Spinal cord (tissue), 10 donors: ENCODE results near the gene WASHC3. TPM values are rescaled to one million over a fixed set of nuclear protein-coding genes. Genes with fewer than 3 reads are reported as not detected.
A peak's percentile ranks its signal among the peaks of the same experiment; 100 is the strongest.
"Not testable (repeated sequence)": the region's sequence is repeated elsewhere in the genome, so short reads cannot be mapped to it uniquely, and the experiment has no call there.

Experiments
- DNase-seq, 6 donors: peaks; one replicate each; pipeline versions ENCODE4 v3.0.0 to v3.0.0-alpha.2; 2013 to 2015; ENCODE audit warnings: low spot score in 6 of 6, low read depth in 4 of 6
- H3K27ac ChIP-seq: one replicate; pipeline ENCODE4 v1.5.1; 2013; ENCODE audit warnings: low read depth, low read length, control low read depth
- H3K27me3 ChIP-seq: one replicate; pipeline ENCODE4 v1.6.1; 2013; ENCODE audit warnings: low read length; ENCODE audit not compliant: control insufficient read depth, insufficient read depth
- H3K36me3 ChIP-seq: one replicate; pipeline ENCODE4 v1.6.1; 2013; ENCODE audit warnings: low read length; ENCODE audit not compliant: control insufficient read depth, insufficient read depth
- H3K4me1 ChIP-seq: one replicate; pipeline ENCODE4 v1.6.1; 2013; ENCODE audit warnings: low read length; ENCODE audit not compliant: control insufficient read depth, insufficient read depth
- H3K4me3 ChIP-seq: one replicate; pipeline ENCODE4 v1.5.1; 2013; ENCODE audit warnings: low read depth, low read length, control low read depth
- H3K9me3 ChIP-seq: one replicate; pipeline ENCODE4 v1.6.1; 2013; ENCODE audit warnings: low read length; ENCODE audit not compliant: control insufficient read depth, insufficient read depth
- WGBS: methylation state at CpG from one replicate; pipeline ENCODE4 v1.1.5; 2013; ENCODE audit warnings: missing lambda C conversion rate; ENCODE audit not compliant: insufficient coverage; 5-methylcytosine and 5-hydroxymethylcytosine counted together
- polyA plus RNA-seq, 2 donors: library from polyadenylated mRNA; unstranded; fragments of 120-200 nt; gene quantifications; one replicate each; pipeline ENCODE4 v1.2.1, GENCODE V29; 2013; ENCODE audit not compliant: insufficient read length in 2 of 2
- total RNA-seq, 2 donors: library from RNA; depleted of rRNA in 1 of 2; stranded (reverse); fragments of 120-200 nt in 1 of 2; fragments of >200 nt in 1 of 2; gene quantifications; one replicate each; pipeline versions ENCODE4 v1.2.3 to v1.2.4, GENCODE V29; 2013 to 2014
- donor health status: healthy.

The WASHC3 gene
- total and polyA plus RNA-seq, 4 donors: 42.0 to 64.7 (median 57.1) TPM

DNA sequence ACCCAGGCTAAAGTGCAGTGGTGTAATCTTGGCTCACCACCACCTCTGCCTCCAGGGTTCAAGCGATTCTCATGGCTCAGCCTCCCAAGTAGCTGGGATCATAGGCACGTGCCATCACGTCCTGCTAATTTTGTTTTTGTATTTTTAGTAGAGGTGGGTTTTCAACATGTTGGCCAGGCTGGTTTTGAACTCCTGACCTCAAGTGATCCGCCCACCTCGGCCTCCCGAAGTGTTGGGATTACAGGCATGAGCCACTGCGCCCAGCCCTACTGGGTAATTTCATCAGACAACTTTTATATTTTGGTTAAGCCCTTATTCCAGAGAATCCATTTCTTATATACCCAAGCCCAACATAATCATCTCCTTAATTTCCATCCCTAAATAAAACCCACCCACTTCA is 10.3 kb upstream of the WASHC3 start:
- not testable (repeated sequence) for H3K9me3 ChIP-seq, H3K4me3 ChIP-seq, DNase-seq, H3K36me3 ChIP-seq, H3K27me3 ChIP-seq, H3K27ac ChIP-seq, H3K4me1 ChIP-seq
- 100% methylated on average over 2 of the region's 7 CpGs for WGBS

GRCh38 chr12:102069707-102070106 is 7.9 kb upstream of the WASHC3 start:
- Histone ChIP-seq H3K9me3 (no peaks in the 10 kb centered on the region), H3K27ac (no peak overlapping the region), H3K36me3 (no peaks in the 10 kb centered on the region), H3K4me1 (no peaks in the 10 kb centered on the region), H3K27me3 (no peaks in the 10 kb centered on the region), H3K4me3 (no peak overlapping the region)
- DNase-seq: no peak
- no CpG with 5 or more reads among the region's 3 CpGs for WGBS

GRCh38 chr12:102067574-102068258 is 5.9 kb upstream of the WASHC3 start:
- H3K4me3 ChIP-seq: no peak overlapping the region
- H3K36me3 ChIP-seq: no peaks in the 10 kb centered on the region
- H3K4me1 ChIP-seq: no peaks in the 10 kb centered on the region
- WGBS: 81% methylated on average over 3 of the region's 5 CpGs
- H3K27me3 ChIP-seq: no peaks in the 10 kb centered on the region
- H3K27ac ChIP-seq: no peak overlapping the region
- no peak for DNase-seq
- H3K9me3 ChIP-seq: no peaks in the 10 kb centered on the region

DNA sequence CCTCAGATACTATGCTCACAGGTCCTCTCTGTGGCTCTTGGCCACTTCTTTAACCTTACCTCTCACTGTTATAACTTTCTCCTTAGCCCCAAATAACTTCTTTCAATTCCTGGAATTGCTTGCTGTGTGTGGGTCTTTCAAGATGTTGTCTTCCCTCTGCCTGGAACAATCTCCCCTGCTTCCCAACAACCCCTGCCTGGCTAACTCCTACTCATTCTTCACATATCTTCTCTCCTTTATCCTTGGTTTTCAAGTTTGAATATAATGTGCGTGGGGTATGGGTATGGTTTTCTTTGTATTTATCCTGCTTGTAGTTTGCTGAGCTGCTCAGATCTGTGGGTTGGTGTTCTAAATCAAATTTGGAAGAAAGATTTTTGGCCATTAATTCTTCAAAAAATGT is 2.7 kb upstream of the WASHC3 start:
- Histone ChIP-seq H3K27ac (no peak overlapping the region), H3K27me3 (no peaks in the 10 kb centered on the region), H3K4me1 (no peaks in the 10 kb centered on the region), H3K4me3 (no peak overlapping the region), H3K36me3 (no peaks in the 10 kb centered on the region), H3K9me3 (no peaks in the 10 kb centered on the region)
- no peak for DNase-seq
- 100% methylated on average over 1 of the region's 1 CpG for WGBS

- Histone ChIP-seq H3K4me3 (no peak overlapping the region), H3K36me3 (no peaks in the 10 kb centered on the region), H3K27me3 (no peaks in the 10 kb centered on the region), H3K4me1 (no peaks in the 10 kb centered on the region), H3K9me3 (no peaks in the 10 kb centered on the region), H3K27ac (no peak overlapping the region)
- peak in 1 of 6 donors; percentile 5 for DNase-seq
- WGBS: 100% methylated on average over 2 of the region's 3 CpGs
Measured at GRCh38 chr12:102063069-102063468, 1.3 kb upstream of the WASHC3 start.

DNA sequence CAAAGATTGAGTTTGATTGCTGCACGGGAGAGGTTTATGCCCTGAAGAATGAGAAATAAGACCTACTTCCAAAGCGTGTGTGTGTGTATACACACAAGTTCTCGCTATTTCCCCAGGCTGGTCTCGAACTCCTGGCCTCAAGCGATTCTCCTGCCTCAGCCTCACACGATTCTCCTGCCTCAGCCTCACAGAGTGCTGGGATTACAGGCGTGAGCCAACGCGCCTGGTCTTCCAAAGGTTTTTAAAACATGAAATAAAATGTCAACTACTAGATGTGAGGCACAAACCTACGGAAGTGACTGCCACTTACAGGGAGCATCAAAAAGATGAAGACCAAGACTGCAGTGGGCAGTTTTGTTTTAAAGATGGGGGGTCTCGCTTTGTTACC is 622 bp upstream of the WASHC3 start:
- H3K9me3 ChIP-seq: no peaks in the 10 kb centered on the region
- H3K27ac ChIP-seq: no peak overlapping the region
- no peaks in the 10 kb centered on the region for H3K36me3 ChIP-seq
- H3K27me3 ChIP-seq: no peaks in the 10 kb centered on the region
- H3K4me1 ChIP-seq: no peaks in the 10 kb centered on the region
- DNase-seq: no peak
- peak overlapping the region; percentile 93 for H3K4me3 ChIP-seq
- 97% methylated on average over 4 of the region's 11 CpGs for WGBS

DNA sequence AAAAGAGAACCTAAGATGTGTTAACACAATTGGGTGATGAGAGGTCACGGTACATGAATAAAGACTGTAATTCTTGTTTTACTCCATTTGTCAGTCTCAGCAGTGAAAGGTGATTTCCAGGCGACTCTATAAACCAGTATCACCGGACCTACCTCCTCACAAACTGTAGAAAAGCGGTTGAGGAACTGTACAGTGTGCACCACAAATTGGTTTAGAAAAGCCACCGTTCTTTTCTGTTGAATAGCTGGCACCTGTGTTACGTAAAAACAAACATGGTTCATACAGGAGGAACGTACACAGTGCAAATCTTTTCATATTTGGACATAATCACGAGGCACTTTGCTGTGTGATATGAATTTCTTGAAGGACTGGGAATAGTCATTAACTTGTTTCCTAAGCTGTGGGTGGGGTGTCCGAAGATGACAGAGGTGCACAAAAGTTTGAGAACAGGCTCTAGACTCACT is 663 bp downstream of the WASHC3 start:
- Histone ChIP-seq H3K4me3 (peak overlapping the region; percentile 93), H3K4me1 (no peaks in the 10 kb centered on the region), H3K27me3 (no peaks in the 10 kb centered on the region), H3K36me3 (no peaks in the 10 kb centered on the region), H3K27ac (peak overlapping the region; percentile 72), H3K9me3 (no peaks in the 10 kb centered on the region)
- DNase-seq: peak in 1 of 6 donors; percentile 21
- 46% methylated on average over 6 of the region's 9 CpGs for WGBS

GRCh38 chr12:102059343-102059742 is 2.4 kb downstream of the WASHC3 start:
- Histone ChIP-seq H3K36me3 (no peaks in the 10 kb centered on the region), H3K9me3 (no peaks in the 10 kb centered on the region), H3K27me3 (no peaks in the 10 kb centered on the region), H3K4me1 (no peaks in the 10 kb centered on the region), H3K27ac (no peak overlapping the region), H3K4me3 (no peak overlapping the region)
- DNase-seq: no peak

DNA sequence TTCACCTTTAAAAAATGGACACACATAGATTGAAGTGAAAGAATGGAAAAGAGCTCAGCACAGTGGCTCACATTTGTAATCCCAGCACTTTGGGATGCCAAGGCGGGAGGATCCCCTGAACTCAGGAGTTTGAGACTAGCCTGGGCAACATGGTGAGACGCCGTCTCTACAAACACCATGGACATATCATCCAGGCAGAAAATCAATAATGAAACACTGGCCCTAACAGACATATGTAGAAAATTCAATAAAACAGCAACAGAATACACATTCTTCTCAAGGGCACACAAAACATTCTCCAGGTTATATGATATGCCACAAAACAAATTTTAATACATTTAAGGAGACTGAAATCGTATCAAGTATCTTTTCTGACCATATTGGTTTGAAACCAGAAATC is 7.4 kb downstream of the WASHC3 start:
- 92% methylated on average over 3 of the region's 4 CpGs for WGBS
- peaks cover 18% of the 10 kb centered on the region for H3K36me3 ChIP-seq

GRCh38 chr12:102053062-102053349 is 8.8 kb downstream of the WASHC3 start:
- Histone ChIP-seq H3K4me1 (no peaks in the 10 kb centered on the region), H3K27ac (no peak overlapping the region), H3K9me3 (no peaks in the 10 kb centered on the region)

More for the DNA sequence above, 7.4 kb downstream of the WASHC3 start:
- H3K9me3 ChIP-seq: no peaks in the 10 kb centered on the region
- no peak overlapping the region for H3K4me3 ChIP-seq
- no peaks in the 10 kb centered on the region for H3K4me1 ChIP-seq
- no peaks in the 10 kb centered on the region for H3K27me3 ChIP-seq
- DNase-seq: no peak
- H3K27ac ChIP-seq: no peak overlapping the region

More at GRCh38 chr12:102053062-102053349, 8.8 kb downstream of the WASHC3 start:
- no peak overlapping the region for H3K4me3 ChIP-seq
- peaks cover 18% of the 10 kb centered on the region for H3K36me3 ChIP-seq
- no peaks in the 10 kb centered on the region for H3K27me3 ChIP-seq
- no peak for DNase-seq
